Middle frontal gyrus (tissue), 1 donor: Measurements from ENCODE around the gene VSTM4.

ENCODE experiments used
- DNase-seq: peaks from one replicate; pipeline ENCODE4 v3.0.0-alpha.2; 2015; ENCODE audit warnings: low spot score; ENCODE audit errors: extremely low spot score

Gene VSTM4

DNA sequence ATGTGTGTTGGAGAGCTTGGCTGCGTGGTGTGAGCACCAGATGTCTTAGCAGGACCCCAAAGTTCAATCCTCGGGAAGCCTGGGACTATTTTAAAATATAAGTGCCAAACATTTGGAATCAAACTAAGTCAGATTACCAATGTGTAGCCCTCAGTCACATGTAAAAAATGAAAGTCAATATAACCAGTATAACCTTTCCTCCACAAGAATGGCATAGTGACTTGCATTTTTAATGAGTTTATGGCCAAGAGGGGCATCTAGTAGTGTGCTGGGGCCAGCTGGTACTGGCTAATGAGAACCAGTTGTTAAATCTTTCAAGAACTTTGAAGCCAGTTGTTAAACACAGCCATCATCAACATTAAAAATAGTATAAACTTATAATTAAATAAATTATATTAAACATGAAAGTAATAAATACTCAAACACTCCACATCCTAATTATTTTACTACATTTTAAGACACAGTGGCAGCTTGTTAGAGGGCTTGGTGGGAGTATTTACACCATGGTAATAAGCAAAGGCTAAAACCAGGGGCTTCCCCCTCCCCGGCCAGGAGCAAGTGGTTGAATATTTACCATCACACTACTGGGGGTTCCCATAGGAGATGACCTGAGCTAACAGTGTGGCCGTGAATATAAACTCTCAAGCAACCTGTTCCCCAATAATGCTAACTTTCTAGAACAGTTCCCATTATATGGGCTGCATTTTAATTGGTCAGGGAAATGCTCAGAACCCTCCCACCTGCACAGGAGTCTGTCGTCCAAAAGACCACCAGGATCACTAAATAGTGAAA is 26.4 kb upstream of the VSTM4 start:
- DNase-seq, result no peak

DNA sequence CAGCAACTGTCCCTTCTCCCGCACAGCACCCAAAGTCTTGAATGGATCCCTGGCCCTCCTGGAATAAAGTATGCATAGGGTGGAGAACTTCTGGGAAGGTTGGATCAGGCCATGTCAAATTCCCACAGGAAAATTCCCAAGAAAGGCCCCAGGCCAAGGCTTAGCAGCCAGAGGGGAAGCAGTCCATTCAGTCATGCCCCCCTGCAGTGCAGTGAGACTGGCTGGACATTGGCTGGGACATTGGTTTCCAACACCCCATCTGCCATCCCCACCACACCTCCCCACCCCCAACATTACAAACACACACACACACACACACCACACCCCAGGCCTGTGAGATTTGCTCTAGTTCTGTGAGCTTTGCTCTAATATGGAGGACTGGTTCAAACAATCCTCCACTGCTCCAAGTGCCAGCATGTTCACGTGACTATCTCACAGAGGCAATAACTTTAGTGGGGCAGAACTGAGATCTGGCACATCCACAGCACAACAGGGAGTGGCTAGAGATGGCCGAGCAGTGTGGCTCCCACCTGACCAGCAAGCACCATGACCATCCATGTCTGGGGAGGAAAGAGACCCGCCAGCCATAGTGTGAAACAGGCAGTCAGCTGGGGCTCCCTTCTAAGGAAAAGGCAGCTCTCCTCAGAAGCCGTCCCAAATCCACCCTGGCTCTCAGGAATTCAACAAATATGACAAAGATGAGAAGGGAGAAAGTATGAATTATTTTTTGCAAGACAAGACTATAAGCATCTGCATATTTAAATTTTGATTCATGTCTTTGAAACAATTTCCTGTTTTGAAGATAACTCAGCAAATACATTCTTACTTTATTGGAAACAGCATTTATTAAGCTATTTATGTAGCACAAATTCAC is 25.2 kb upstream of the VSTM4 start:
- DNase-seq, result no peak

DNA sequence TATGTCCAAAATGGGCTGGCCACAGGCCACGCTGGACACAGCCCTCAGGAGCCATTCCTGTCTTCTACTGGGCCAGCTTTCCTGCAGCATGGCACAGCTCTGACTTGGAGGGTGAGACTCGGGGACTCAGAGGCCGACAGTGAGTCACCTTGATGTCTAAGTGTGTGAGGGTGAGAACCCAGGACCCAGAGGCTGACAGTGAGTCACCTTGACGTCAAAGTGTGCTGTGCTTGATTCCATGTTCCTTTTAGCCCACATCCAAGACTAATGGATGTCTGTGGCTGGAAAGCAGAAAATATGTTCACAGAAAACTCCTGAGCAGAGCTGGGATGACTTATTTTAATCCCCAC is 24.5 kb upstream of the VSTM4 start:
- DNase-seq, result no peak

DNA sequence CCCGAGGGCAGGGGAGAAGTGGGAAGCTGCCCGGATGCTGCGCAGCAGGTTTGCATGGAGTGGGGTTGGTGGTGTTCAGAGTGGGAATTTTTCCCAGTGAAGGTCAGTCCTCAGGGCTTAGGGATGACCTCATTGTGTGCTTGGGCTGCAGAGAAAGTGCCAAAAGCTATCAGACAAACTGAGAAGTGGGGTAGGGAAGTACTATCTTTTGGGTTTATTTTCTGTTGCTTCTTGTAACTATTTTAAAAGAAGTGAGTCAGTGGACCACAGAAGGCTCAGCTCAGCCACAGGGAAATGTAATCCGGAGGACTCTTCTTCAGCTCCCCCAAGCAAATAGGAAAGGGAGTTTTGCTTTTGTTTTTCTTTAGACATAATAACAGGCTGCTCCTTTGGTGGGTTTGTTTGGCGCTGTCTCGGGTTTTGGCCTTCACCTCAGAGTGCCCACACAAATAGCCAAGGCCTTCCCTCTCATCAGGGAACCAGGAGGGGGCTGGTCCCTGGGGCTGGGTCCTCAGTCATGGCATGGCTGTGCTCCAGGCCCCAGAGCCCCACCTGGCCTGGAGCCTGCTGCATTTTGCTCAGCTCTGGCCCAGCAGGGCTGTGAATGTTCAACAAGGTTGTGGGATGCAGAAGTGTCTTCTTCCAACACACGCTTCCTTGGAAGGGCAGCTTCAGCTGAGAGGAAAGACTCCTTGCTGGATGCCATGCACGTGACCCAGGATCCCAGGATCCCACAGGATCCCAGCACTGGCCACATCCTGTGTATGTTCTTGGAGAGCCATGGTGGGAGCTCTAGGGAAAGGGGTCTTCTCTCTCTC is 23.9 kb upstream of the VSTM4 start:
- no peak for DNase-seq

DNA sequence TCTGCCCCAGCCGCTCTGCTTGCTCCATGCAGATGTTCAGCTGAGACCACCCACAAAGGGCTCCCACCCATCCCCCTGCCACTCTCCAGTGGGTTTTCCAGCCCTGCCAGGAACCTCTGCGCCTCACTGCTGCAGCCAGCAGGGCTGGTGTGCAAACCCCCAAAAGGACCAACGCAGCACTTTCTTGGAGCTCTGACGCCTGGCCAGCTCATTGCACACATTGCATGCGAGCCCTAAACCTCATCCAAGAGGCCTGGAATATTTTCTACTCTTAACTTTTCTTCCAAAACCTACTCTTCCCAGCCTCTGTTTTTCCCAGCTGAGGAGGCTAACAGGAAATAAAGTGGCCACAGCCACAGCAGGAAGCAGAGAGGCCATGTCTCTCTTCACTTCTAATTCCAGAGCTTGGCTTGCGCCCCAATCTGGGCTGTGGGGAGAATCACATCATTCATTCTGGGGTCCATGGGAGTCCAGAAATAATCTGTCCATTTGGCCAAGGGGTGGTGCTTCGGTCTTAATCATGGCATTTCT is 23.1 kb upstream of the VSTM4 start:
- DNase-seq, result no peak

DNA sequence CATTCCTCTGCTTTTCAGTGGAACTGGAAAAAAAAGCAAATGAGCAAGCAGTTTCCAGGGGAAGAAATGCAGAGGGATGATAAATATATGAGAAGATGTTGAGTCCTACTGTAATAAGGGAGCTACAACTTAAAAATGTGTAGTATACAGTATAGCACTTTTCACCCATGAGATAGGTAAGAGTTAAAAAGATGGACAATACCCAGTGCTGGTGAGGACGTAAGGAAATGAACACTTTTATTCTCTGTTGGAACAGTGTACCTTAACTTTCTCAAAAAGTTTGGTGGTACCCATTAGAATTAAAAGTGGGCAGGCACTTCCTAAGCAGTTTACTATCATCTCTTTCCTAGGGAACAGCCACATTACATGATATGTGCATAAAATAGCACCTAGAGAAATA is 21.2 kb upstream of the VSTM4 start:
- no peak for DNase-seq

DNA sequence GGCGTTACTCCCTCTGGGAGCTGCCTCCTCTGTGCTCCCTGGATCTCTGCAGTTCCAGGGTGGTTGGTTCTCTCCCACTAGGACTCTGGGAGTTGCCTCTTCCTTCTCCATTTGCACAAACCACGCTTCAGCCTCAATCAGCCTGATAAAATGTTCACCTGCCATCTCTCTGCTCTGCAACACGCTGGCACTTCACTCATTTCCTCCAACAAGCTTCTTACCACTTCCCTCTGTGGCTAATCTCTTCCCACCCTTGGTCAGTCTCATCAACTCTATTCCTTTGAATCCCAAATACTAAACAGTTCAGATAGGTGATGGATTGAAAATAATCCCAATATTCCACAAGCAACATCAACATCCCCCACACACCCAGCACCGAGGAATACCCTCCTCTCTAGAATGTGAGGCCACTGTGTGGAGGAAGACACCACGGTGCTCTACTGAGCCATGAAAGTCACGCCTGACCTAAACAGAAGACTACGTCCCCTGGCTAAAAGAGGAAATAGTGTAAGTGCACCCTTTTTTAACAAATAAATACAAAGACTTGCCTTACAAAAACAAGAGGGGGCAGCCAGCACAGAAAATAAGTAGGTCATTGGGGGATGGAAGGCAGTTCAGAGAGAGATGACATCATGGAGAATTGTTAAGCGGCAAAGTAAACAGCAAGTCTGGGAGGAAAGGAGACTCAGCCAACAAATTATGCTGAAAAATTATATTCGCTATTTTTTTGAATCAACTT is 20.4 kb upstream of the VSTM4 start:
- no peak for DNase-seq

DNA sequence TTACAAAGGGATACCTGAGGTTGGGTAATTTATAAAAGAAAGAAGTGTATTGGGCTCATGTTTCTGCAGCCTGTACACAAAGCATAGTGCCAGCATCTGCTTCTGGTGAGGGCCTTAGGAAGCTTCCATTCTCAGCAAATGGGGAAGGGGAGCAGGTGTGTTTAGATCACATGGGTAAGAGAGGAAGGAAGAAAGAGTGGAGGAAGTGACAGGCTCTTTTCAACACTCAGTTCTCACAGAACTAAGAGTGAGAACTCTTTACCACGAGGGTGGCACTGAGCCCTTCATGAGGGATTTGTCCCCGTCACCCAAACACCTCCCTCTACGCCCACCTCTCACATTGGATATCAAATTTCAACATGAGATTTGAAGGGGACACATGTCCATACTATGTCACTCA is 19.0 kb upstream of the VSTM4 start:
- DNase-seq, result no peak

DNA sequence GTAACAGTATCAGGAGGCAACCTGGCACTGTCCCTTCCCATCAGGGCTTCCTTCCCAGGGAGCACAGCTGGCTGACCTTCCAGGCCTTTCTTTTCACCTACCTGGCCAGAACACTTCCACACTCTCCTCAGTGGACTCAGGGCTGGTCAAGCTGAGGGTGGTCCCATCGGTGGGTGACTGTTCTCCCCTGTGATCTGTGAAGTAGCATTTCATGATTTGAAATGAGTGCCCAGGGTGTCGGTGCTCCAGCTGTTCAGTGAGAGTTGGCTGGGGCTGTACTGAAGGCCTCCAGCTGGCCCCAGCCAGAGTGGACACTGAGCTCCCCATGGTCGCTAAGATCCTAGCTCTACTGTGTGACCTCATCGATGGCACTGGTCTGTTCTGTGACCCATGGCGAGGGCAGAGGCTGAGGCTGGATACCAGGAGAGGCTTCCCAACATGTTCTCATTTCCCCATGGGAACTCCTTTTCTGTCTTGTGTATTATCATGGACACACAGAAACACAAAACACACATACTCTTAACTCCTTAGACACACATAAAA is 18.5 kb upstream of the VSTM4 start, which contains the start of gene FAM170B:
FAM170B (minus strand) TSS at position 316 of the 543 bp plus-strand sequence; CDS start at position 213, 103 bp downstream.
- DNase-seq, result no peak

DNA sequence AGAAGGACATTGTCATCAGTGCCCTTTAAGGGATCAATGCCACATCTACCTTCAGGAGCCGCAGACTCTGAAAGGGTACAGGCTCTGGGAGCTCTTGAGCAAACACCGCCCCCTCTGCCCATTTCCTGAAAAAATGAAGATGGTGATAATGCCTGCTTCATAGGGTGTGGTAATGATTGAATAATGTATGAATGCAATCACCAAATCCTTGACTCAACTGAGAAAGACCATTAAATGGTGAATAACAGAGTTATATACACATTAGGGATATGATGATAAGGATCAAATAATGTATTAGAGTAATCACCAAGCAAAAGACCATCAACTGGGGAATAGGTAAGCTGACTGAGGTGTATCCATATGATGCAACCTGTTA is 17.0 kb upstream of the VSTM4 start:
- no peak for DNase-seq

DNA sequence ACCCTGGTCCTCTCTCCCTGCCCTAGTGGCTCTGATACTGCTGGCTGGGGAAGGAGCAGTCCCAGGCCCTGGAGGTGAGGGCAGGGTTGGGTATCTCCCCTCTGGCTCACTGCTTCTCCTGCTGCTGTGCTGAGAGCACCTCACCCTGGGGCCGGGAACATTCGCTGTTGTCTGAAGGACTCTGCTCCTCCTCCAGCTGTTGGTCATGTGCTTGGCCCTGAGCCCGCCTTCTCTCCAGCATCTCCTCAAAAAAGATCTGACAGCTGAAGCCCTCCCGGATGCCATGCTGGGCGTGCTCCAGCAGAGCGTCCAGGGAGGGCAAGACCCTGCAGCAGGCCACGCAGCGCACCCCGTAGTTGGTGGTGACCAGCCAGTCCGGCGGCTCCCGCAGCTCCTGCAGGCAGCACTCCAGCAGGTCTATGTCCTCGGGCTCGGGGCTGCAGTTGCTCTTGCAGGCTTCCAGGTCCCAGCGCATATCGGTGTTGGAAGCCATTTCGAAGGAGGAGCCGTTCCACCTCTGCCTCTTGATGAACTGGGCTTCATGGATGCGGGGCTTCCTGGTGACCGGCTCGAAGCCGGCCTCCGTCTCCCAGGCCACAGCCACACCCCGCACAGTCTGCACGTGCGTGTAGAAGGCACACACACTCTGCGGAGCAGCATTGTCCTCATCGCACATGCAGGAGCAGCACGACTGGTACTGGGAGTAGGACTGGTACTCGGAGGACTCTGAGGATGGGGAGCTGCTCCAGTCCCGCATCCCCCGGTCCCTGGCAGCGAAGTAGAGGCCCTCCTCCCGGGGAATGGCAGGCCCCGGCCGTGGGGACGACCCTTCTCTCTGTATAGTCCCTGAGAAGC is 16.4 kb upstream of the VSTM4 start:
- no peak for DNase-seq

DNA sequence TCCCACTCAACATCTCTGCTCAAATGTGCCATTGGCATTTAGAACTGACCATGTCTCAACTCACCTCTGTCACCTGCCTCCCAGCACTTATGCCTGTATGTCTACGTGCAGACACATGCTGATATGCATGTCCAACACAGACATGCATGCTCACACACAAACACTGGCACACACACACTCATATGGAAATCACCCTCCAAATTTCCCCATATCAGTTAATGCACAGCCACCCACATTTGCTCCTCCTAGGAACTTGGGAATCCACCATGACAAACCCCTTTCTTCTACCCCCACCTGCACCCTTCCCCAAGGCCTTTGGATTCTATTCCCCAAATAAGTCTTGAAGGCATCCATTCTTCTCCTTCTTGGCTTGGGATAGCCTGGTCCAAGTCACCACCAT is 14.1 kb upstream of the VSTM4 start:
- no peak for DNase-seq

DNA sequence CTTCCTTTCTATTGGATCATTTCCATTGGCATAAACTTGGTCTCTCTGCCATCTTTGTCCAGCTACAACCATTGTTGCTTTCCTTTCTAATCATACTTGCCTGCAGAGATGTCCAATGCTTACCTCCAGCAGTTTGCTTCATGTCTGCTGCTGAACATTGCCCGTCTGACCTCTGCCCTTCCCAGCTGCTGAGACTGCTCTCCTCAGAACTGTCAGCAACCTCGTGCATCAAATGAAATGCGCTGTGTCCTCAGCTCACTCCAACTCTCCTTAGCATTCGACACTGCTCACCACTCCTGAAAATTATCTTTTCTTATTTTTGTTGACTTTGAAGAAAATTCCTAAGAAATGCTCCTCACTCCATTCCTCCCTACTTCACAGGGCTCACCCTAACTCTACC is 13.5 kb upstream of the VSTM4 start:
- DNase-seq, result no peak

DNA sequence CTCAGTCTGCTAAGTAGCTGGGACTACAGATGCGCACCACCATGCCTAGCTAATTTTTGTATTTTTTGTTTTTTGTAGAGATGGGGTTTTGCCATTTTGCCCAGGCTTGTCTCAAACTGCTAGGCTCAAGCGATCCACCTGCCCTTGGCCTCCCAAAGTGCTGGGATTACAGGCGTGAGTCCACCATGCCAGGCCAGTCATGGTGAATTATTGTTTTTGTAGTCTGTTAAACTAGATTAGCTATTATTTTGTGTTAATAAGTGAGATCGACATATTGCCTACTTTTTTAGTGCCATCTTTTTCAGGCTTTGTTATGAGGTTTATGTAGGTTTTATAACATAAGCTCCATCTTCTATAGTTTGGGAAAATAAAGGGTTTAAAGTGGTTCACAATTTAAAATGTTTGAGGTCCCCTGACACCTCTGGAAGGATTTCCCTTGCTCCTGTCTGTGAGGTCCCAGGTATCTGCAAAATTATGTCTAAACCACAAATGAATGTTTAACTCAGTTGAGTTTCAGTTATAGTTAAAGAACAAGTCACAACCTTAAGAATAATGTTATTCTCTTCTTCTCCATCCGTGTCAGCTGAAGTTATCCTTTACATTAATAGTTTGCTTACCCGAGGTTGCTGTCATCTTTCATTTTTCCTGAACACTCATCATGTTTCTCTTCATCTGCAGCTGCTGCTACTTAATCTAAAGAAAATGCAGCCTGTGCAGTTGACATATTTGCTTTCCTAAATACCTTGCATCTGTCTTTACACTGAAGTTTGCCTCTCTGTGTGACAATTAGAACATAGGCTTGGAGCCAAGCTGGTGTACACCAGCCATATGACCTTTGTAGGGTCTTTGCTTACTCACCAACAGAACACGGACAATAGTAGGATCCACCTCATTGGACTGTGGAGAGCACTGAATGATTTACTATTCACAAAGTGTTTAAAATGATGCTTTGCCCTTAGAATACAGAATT is 8.9 kb upstream of the VSTM4 start:
- no peak for DNase-seq

DNA sequence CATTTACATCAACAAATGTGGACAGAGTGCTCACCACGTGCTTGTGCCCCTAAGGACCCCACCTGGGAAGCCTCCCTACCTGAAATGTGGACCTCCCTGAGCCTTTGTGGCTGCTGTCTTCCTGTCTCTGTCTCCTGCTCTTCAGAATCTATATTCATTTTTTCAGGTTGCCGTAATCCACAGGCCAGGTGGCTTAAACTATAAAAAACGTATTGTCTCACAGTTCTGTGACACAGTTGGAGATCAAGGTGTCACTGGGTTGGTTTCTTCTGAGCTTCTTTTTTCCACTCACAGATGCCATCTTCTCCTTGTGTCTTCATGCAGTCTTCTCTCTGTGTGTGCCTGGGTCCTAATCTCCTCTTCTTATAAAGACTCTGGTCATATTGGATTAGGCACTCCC is 5.6 kb upstream of the VSTM4 start:
- DNase-seq, result no peak

DNA sequence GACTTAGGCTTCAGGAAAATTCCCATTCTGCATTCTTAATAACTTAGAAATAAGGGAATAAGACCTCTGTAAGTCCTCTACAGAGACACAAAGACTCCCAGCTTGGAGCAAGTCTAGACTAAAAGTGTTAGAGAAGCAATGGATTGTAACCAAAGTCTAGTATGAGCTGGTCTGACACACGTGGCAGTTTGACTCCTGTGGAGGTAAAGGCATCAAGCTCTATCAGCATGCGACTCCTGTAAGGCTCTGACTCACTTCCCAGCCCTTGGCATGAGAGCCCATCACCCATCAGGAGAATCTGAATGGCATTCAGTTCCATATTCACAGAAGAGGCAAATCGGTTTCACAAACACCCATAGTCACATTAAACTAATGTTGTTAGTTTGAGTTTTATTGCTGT is 4.4 kb upstream of the VSTM4 start:
- DNase-seq, result no peak

DNA sequence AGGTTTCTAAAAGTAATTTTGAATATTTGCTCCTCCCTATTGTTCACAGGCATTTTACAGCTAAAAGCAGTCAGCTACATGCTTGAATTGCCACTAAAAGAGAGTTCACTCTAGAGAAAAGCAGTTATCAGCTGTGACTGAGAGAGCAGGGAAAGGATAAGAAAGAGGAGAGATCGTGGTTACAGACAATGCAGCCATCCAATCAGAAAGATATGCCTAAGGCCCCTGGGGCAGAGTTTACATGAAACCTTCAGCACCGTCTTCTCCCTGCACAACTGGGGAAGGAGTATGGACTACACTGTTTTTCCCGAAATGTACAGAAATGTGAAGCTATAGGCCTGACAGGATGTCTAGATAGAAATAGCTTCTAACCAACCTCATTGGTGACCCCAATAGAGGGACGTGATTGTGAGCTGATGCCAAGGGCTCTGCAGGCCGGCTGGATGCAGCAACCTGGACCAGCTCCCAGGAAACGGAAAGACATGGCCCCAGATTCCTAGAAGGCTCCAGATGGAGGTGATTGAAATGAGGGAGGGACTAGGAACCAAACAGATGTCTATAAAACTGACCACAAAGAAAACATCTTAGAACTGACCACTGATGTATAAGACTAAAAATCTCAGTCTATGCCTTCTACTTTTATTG is 3.2 kb upstream of the VSTM4 start:
- no peak for DNase-seq
